ENCODE data around the gene PRTFDC1. TPM values are rescaled to one million over a fixed set of nuclear protein-coding genes. Genes with fewer than 3 reads are reported as not detected.

The PRTFDC1 gene
- total and polyA plus RNA-seq, 2 donors (not counting 1 experiment from before 2014, with no cell fraction given): 26.9 to 32.7 TPM

DNA sequence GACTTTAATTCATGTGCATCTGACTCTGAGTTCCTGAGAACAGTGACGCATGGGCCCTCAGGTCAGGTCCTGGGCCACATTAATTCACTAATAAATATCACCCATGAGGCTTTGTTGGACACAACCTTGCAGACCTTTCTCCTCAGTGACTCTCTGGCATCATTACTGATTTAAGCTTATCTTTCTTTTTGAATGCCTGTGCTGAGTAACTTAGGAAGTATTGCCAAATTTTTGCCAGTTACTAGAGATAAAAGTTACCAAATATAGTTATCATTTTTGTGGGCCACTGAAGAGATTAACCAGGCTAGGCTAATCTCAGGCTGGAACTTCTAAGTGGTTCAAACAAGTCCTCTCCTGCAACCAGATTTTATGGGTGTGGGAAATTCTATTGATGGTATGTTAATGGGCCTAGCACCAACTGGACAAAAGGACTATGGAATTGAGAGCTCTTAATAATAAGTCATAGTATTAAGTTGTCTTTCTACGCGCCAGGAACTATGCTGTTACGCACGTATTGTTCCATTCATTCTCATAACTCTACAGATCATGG lies 28.8 kb upstream of the PRTFDC1 start:
- Histone ChIP-seq H3K4me3 (replicated peaks in 1 of 4; ENCODE audit: control extremely low read depth in 1 of 4, insufficient read depth in 1 of 4, low read depth in 3 of 4, low read length in 4 of 4) (no peak overlapping the region), H3K27me3 (ENCODE audit: control insufficient read depth, insufficient read depth, low read length) (no peaks in the 10 kb centered on the region), H3K4me2 (ENCODE audit: extremely low read depth, insufficient read depth, low read length) (no peak overlapping the region), H3K79me2 (ENCODE audit: control insufficient read depth, insufficient read depth, low read length) (no peaks in the 10 kb centered on the region), H3K36me3 (ENCODE audit: control insufficient read depth, insufficient read depth, low read length) (no peaks in the 10 kb centered on the region), H3K4me1 (ENCODE audit: control insufficient read depth, extremely low read depth, insufficient read depth, low read length) (no peaks in the 10 kb centered on the region), H4K20me1 (ENCODE audit: control insufficient read depth, extremely low read depth, insufficient read depth, low read length) (no peaks in the 10 kb centered on the region), H3K9me3 (ENCODE audit: control insufficient read depth, insufficient read depth, low read depth, low read length) (no peaks in the 10 kb centered on the region), H3K9ac (ENCODE audit: insufficient read depth, low read length) (no peak overlapping the region), H3K27ac (ENCODE audit: insufficient read depth, low read length) (no peak overlapping the region), H2AFZ (ENCODE audit: low read length) (no peak overlapping the region)
- DNase-seq (ENCODE audit: low read depth in 2 of 2): peak; percentile 20 to 81
- TF ChIP-seq EZH2 (IDR thresholded peaks at IDR 0.05; ENCODE audit: low read length, missing control alignments): no peak
- TF ChIP-seq, protein P1, sequence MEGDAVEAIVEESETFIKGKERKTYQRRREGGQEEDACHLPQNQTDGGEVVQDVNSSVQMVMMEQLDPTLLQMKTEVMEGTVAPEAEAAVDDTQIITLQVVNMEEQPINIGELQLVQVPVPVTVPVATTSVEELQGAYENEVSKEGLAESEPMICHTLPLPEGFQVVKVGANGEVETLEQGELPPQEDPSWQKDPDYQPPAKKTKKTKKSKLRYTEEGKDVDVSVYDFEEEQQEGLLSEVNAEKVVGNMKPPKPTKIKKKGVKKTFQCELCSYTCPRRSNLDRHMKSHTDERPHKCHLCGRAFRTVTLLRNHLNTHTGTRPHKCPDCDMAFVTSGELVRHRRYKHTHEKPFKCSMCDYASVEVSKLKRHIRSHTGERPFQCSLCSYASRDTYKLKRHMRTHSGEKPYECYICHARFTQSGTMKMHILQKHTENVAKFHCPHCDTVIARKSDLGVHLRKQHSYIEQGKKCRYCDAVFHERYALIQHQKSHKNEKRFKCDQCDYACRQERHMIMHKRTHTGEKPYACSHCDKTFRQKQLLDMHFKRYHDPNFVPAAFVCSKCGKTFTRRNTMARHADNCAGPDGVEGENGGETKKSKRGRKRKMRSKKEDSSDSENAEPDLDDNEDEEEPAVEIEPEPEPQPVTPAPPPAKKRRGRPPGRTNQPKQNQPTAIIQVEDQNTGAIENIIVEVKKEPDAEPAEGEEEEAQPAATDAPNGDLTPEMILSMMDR (conservative IDR thresholded peaks at IDR 0.05 in 1 of 2, IDR thresholded peaks at IDR 0.05 in 1 of 2; ENCODE audit: low read depth in 1 of 2, low read length in 2 of 2): no peak

DNA sequence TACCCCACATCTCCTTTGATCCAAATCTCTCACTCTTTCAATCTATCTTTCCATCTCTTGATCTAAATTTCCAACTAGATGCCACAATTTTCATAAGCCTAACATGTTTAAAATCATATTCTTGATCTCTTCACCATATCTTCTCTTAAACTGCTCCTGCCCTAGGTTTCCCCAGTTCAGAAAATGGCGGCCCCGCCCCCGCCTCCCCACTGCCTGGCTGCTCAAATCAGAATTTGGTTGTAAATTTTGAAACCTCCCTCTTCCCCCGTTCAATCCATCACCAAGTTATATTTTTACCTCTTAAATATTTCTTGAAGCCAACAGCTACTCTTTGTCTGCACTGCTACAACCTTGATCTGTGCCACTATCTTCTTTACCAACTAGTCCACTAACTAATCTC lies 27.3 kb upstream of the PRTFDC1 start:
- Histone ChIP-seq H4K20me1 (ENCODE audit: control insufficient read depth, extremely low read depth, insufficient read depth, low read length) (no peaks in the 10 kb centered on the region), H3K27me3 (ENCODE audit: control insufficient read depth, insufficient read depth, low read length) (no peaks in the 10 kb centered on the region), H3K9me3 (ENCODE audit: control insufficient read depth, insufficient read depth, low read depth, low read length) (no peaks in the 10 kb centered on the region), H3K36me3 (ENCODE audit: control insufficient read depth, insufficient read depth, low read length) (no peaks in the 10 kb centered on the region), H3K79me2 (ENCODE audit: control insufficient read depth, insufficient read depth, low read length) (no peaks in the 10 kb centered on the region), H3K9ac (ENCODE audit: insufficient read depth, low read length) (no peak overlapping the region), H3K4me1 (ENCODE audit: control insufficient read depth, extremely low read depth, insufficient read depth, low read length) (no peaks in the 10 kb centered on the region), H3K27ac (ENCODE audit: insufficient read depth, low read length) (no peak overlapping the region), H2AFZ (ENCODE audit: low read length) (no peak overlapping the region), H3K4me3 (replicated peaks in 1 of 4; ENCODE audit: control extremely low read depth in 1 of 4, insufficient read depth in 1 of 4, low read depth in 3 of 4, low read length in 4 of 4) (no peak overlapping the region), H3K4me2 (ENCODE audit: extremely low read depth, insufficient read depth, low read length) (no peak overlapping the region)
- no peak for DNase-seq (ENCODE audit: low read depth in 2 of 2)
- TF ChIP-seq, protein P1 (conservative IDR thresholded peaks at IDR 0.05 in 1 of 2, IDR thresholded peaks at IDR 0.05 in 1 of 2; ENCODE audit: low read depth in 1 of 2, low read length in 2 of 2): no peak
- no peak for TF ChIP-seq EZH2 (IDR thresholded peaks at IDR 0.05; ENCODE audit: low read length, missing control alignments)

DNA sequence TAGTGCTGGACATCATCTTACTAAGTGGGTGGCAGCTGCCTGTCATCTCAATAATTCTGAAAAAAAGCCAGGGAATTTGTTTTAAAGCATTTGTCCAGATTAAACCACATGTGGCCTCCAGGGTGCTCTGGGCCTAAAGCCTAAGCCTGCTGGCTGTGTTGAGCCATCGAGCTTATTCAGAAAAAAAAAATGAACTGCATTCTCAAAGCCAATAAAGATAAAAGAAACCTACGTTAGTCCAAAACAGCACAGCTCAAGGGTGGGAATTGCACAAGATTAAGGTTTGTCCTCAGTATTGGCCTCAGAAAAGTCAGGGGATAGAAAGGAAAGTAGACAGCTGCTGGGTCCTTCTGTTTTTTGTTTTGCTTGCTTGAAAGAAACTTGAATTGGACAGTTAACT lies 22.6 kb upstream of the PRTFDC1 start:
- Histone ChIP-seq H4K20me1 (ENCODE audit: control insufficient read depth, extremely low read depth, insufficient read depth, low read length) (no peaks in the 10 kb centered on the region), H3K4me3 (replicated peaks in 1 of 4; ENCODE audit: control extremely low read depth in 1 of 4, insufficient read depth in 1 of 4, low read depth in 3 of 4, low read length in 4 of 4) (no peak overlapping the region), H3K27ac (ENCODE audit: insufficient read depth, low read length) (no peak overlapping the region), H3K79me2 (ENCODE audit: control insufficient read depth, insufficient read depth, low read length) (no peaks in the 10 kb centered on the region), H3K4me2 (ENCODE audit: extremely low read depth, insufficient read depth, low read length) (no peak overlapping the region), H3K9ac (ENCODE audit: insufficient read depth, low read length) (no peak overlapping the region), H2AFZ (ENCODE audit: low read length) (peak overlapping the region; percentile 3), H3K9me3 (ENCODE audit: control insufficient read depth, insufficient read depth, low read depth, low read length) (no peaks in the 10 kb centered on the region), H3K4me1 (ENCODE audit: control insufficient read depth, extremely low read depth, insufficient read depth, low read length) (no peaks in the 10 kb centered on the region), H3K27me3 (ENCODE audit: control insufficient read depth, insufficient read depth, low read length) (no peaks in the 10 kb centered on the region), H3K36me3 (ENCODE audit: control insufficient read depth, insufficient read depth, low read length) (no peaks in the 10 kb centered on the region)
- TF ChIP-seq, protein P1 (conservative IDR thresholded peaks at IDR 0.05 in 1 of 2, IDR thresholded peaks at IDR 0.05 in 1 of 2; ENCODE audit: low read depth in 1 of 2, low read length in 2 of 2): peak; percentile 33 to 36
- no peak for TF ChIP-seq EZH2 (IDR thresholded peaks at IDR 0.05; ENCODE audit: low read length, missing control alignments)
- peak; percentile 82 to 93 for DNase-seq (ENCODE audit: low read depth in 2 of 2)
